CD14-positive monocyte (primary cell): ENCODE data around the gene GOLIM4. TPM values are rescaled to one million over a fixed set of nuclear protein-coding genes. Genes with fewer than 3 reads are reported as not detected.

ENCODE experiments used
- DNase-seq, 3 donors: peaks; one replicate each; pipeline ENCODE4 v3.0.0-alpha.2; 2011 to 2022
- H2AFZ ChIP-seq: 2 replicates; pipeline ENCODE4 v1.6.0; 2012; ENCODE audit warnings: mild to moderate bottlenecking, low read depth, low read length, inconsistent platforms; ENCODE audit not compliant: insufficient read depth, poor library complexity, severe bottlenecking
- H3K27ac ChIP-seq, 2 donors: 1 replicate in 1 of 2; 2 replicates in 1 of 2; pipeline ENCODE4 v1.5.1; 2012 to 2013; ENCODE audit warnings: low read length in 2 of 2, control low read depth in 1 of 2, inconsistent platforms in 1 of 2, low read depth in 1 of 2, mild to moderate bottlenecking in 1 of 2
- H3K27me3 ChIP-seq, 2 donors: one replicate each; pipeline versions ENCODE4 v1.6.0 to v1.6.1; 2011 to 2013; ENCODE audit warnings: low read length in 2 of 2; ENCODE audit not compliant: control insufficient read depth in 2 of 2, insufficient read depth in 2 of 2
- H3K36me3 ChIP-seq, 2 donors: replicated peaks in 1 of 2; 1 replicate in 1 of 2; 2 replicates in 1 of 2; pipeline versions ENCODE4 v1.5.1 to v1.6.1; 2012 to 2013; ENCODE audit warnings: low read length in 2 of 2, control low read depth in 1 of 2, inconsistent platforms in 1 of 2, mild to moderate bottlenecking in 1 of 2; ENCODE audit not compliant: insufficient read depth in 2 of 2, control insufficient read depth in 1 of 2
- H3K4me1 ChIP-seq, 2 donors: 1 replicate in 1 of 2; 2 replicates in 1 of 2; pipeline versions ENCODE4 v1.5.1 to v1.6.1; 2012 to 2013; ENCODE audit warnings: low read length in 2 of 2, control low read depth in 1 of 2, inconsistent platforms in 1 of 2, mild to moderate bottlenecking in 1 of 2, moderate library complexity in 1 of 2; ENCODE audit not compliant: insufficient read depth in 2 of 2, control insufficient read depth in 1 of 2
- H3K4me2 ChIP-seq: replicated peaks from 2 replicates; pipeline ENCODE3; 2012; ENCODE audit warnings: low read length, moderate library complexity, mild to moderate bottlenecking; ENCODE audit not compliant: poor library complexity, severe bottlenecking; ENCODE audit errors: extremely low read depth
- H3K4me3 ChIP-seq, 3 experiments: fragments of 200-600 bp in 1 of 3; sonication (generic) in 1 of 3; replicated peaks in 1 of 3; 1 replicate in 2 of 3; 2 replicates in 1 of 3; pipeline ENCODE4 v1.5.1; 2011 to 2013; ENCODE audit warnings: low read length in 3 of 3, mild to moderate bottlenecking in 3 of 3, control low read depth in 2 of 3, low read depth in 2 of 3, inconsistent platforms in 1 of 3, moderate library complexity in 1 of 3
- H3K79me2 ChIP-seq: 2 replicates; pipeline ENCODE4 v1.6.0; 2012; ENCODE audit warnings: mild to moderate bottlenecking, control low read depth, inconsistent platforms, low read length, moderate library complexity; ENCODE audit not compliant: insufficient read depth
- H3K9ac ChIP-seq: 2 replicates; pipeline ENCODE4 v1.6.0; 2017; ENCODE audit warnings: low read length, mild to moderate bottlenecking; ENCODE audit not compliant: insufficient read depth, poor library complexity, severe bottlenecking
- H3K9me3 ChIP-seq, 2 donors: replicated peaks in 1 of 2; 1 replicate in 1 of 2; 2 replicates in 1 of 2; pipeline versions ENCODE4 v1.5.1 to v1.6.1; 2012 to 2013; ENCODE audit warnings: low read length in 2 of 2, control low read depth in 1 of 2; ENCODE audit not compliant: control insufficient read depth in 1 of 2, insufficient read depth in 1 of 2
- H4K20me1 ChIP-seq: 2 replicates; pipeline ENCODE4 v1.6.0; 2012; ENCODE audit warnings: mild to moderate bottlenecking, low read length, control low read depth, moderate library complexity; ENCODE audit not compliant: insufficient read depth
- H3K27ac Mint-ChIP-seq, 7 donors: one replicate each; pipeline ENCODE4 v1.8.0; 2020; ENCODE audit warnings: mild to moderate bottlenecking in 7 of 7, mixed read lengths in 7 of 7, moderate library complexity in 6 of 7, inconsistent platforms in 2 of 7
- H3K27me3 Mint-ChIP-seq, 3 donors: one replicate each; pipeline ENCODE4 v1.8.0; 2021 to 2022; ENCODE audit warnings: low read depth in 3 of 3, mild to moderate bottlenecking in 3 of 3, mixed read lengths in 3 of 3, moderate library complexity in 3 of 3, inconsistent platforms in 1 of 3
- H3K36me3 Mint-ChIP-seq, 2 donors: one replicate each; pipeline ENCODE4 v1.8.0; 2020; ENCODE audit warnings: mixed read lengths in 2 of 2, inconsistent platforms in 1 of 2, mild to moderate bottlenecking in 1 of 2
- H3K4me1 Mint-ChIP-seq: one replicate; pipeline ENCODE4 v1.8.0; 2020; ENCODE audit warnings: mild to moderate bottlenecking, mixed read lengths
- H3K4me3 Mint-ChIP-seq, 2 donors: one replicate each; pipeline ENCODE4 v1.8.0; 2020; ENCODE audit warnings: mild to moderate bottlenecking in 2 of 2, mixed read lengths in 2 of 2, moderate library complexity in 1 of 2
- H3K9me3 Mint-ChIP-seq, 7 donors: one replicate each; pipeline ENCODE4 v1.8.0; 2020 to 2022; ENCODE audit warnings: mixed read lengths in 7 of 7, mild to moderate bottlenecking in 6 of 7, moderate library complexity in 6 of 7, inconsistent platforms in 2 of 7
- CTCF ChIP-seq: fragments of 200-600 bp; IDR thresholded peaks from one replicate; pipeline ENCODE4 v1.8.0; 2022; ENCODE audit warnings: antibody characterized with exemption, mild to moderate bottlenecking
- WGBS: methylation state at CpG from one replicate; pipeline ENCODE4 v1.1.5; 2013; ENCODE audit warnings: missing lambda C conversion rate; ENCODE audit not compliant: insufficient coverage; 5-methylcytosine and 5-hydroxymethylcytosine counted together
- intact Hi-C, 2 donors: fragments of 100-400 bp; cut with micrococcal nuclease; formaldehyde crosslinking; loops; one replicate each; pipeline versions ENCODE4 v1.15.0 to v1.15.1; 2023
- polyA minus RNA-seq: library from RNA; depleted of rRNA, polyadenylated mRNA; stranded (reverse); fragments of >200 nt; gene quantifications from 2 replicates; pipeline ENCODE4 v1.2.3, GENCODE V29; 2012
- polyA plus RNA-seq, 3 donors: library from polyadenylated mRNA; depleted of rRNA in 1 of 3; unstranded in 2 of 3; stranded (reverse) in 1 of 3; fragments of 300-500 nt in 2 of 3; fragments of >200 nt in 1 of 3; fragmentation: Illumina TruSeq in 2 of 3; gene quantifications; 1 replicate in 2 of 3; 2 replicates in 1 of 3; pipeline ENCODE4 v1.2.3, GENCODE V29; 2012 to 2021
- total RNA-seq, 12 experiments: library from RNA in 1 of 12; stranded (reverse) in 1 of 12; fragments of 120-200 nt in 1 of 12; gene quantifications; one replicate each; pipeline ENCODE4 v1.2.4 and lab custom pipeline; 2013 to 2026; ENCODE audit warnings: mixed read lengths in 6 of 12, inconsistent platforms in 1 of 12

GOLIM4 gene
- 16.4 TPM for total RNA-seq (2013)
- 1 to 10 TPM; 3.5 to 6.4 (median 5.8) TPM for polyA plus RNA-seq
- polyA minus RNA-seq: 5.1 and 10.1 TPM in 2 replicates
- total RNA-seq (lab: John Stamatoyannopoulos, UW): 7.8 to 32.4 (median 26.0) reads per million in 11 experiments

DNA sequence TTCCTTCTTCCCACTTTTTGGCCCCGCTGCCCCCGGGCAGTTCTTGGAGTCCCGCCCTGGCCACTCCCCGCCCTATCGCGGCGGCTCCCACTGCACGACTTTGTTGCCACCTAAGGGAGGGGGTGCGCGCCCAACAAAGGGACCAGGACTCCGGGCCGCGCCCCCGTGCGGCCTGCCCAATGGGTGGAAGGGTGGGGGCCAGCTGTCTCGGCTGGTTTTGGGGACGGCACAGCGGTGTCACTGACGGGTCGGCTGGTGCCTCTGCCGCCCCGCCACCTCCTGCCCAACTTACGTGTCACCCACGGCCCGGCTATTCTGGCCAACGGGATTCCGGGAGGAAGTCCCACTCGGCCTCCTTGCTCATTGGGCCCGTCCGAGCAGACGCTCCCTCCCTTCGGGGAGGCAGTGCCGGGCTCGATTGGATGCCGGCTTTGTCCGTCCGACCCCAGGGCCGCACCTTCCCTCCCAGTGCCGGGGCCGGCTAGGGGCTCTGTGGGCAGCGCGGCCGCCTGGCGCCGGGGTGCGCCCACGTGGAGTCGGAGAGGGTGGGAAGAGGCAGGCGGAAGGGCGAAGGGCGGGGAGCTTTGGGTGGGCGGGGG is at the start of gene GOLIM4:
Gene GOLIM4 (minus strand): TSS at position 314 of the 599 bp plus-strand sequence. CDS start 639 bp downstream, outside the sequence.
- intact Hi-C loops: no loop called here
- peak within 1 kb of the TSS; percentile 95 for H2AFZ ChIP-seq
- peaks cover 35% of the 10 kb centered on the region for H3K79me2 ChIP-seq
- peak within 1 kb of the TSS; percentile 83 for H3K4me2 ChIP-seq
- H3K4me3 ChIP-seq: peak within 1 kb of the TSS; percentile 68 to 88 (median 86)
- H3K9ac ChIP-seq: peak within 1 kb of the TSS; percentile 85
- TF ChIP-seq CTCF: no peak
- DNase-seq: peak; percentile 90 to 93 (median 91)
- H3K4me1 ChIP-seq: peaks cover 24 to 27% of the 10 kb centered on the region in 2 donors
- no peaks in the 10 kb centered on the region for H3K27me3 Mint-ChIP-seq
- H3K9me3 ChIP-seq: no peaks in the 10 kb centered on the region
- under 1% methylated on average over 43 of the region's 52 CpGs for WGBS
- no peaks in the 10 kb centered on the region for H3K36me3 Mint-ChIP-seq
- peak within 1 kb of the TSS; percentile 90 to 93 for H3K27ac ChIP-seq
- peaks cover 0 to 2% (median 0%) of the 10 kb centered on the region in 7 donors for H3K9me3 Mint-ChIP-seq
- H3K4me1 Mint-ChIP-seq: peaks cover 34% of the 10 kb centered on the region
- peak within 1 kb of the TSS; percentile 83 to 93 for H3K4me3 Mint-ChIP-seq
- peak within 1 kb of the TSS; percentile 76 to 93 (median 91) for H3K27ac Mint-ChIP-seq
- peaks cover 8% of the 10 kb centered on the region for H4K20me1 ChIP-seq
- no peaks in the 10 kb centered on the region for H3K27me3 ChIP-seq
- H3K36me3 ChIP-seq: no peaks in the 10 kb centered on the region

- 50% methylated on average over 1 of the region's 6 CpGs for WGBS
- H3K4me2 ChIP-seq: peak overlapping the region; percentile 0
- TF ChIP-seq CTCF: no peak
- no peaks in the 10 kb centered on the region for H3K4me1 ChIP-seq
- no peaks in the 10 kb centered on the region for H3K36me3 Mint-ChIP-seq
- H3K27me3 Mint-ChIP-seq: peaks cover 0 to 1% (median 0%) of the 10 kb centered on the region in 3 donors
- peak in 2 of 3 donors; percentile 3 to 30 for DNase-seq
- H3K36me3 ChIP-seq: no peaks in the 10 kb centered on the region
- H3K4me3 ChIP-seq: no peak overlapping the region
- peaks cover 15% of the 10 kb centered on the region for H3K4me1 Mint-ChIP-seq
- intact Hi-C loops: no loop called here
- H3K9ac ChIP-seq: no peak overlapping the region
- no peaks in the 10 kb centered on the region for H3K79me2 ChIP-seq
- no peaks in the 10 kb centered on the region for H4K20me1 ChIP-seq
- H3K27ac Mint-ChIP-seq: peak overlapping the region in 1 of 7 donors; percentile 73
- no peaks in the 10 kb centered on the region for H3K27me3 ChIP-seq
- H3K9me3 Mint-ChIP-seq: peaks cover 0 to 7% (median 5%) of the 10 kb centered on the region in 7 donors
- no peak overlapping the region for H2AFZ ChIP-seq
- no peak overlapping the region for H3K4me3 Mint-ChIP-seq
- no peak overlapping the region for H3K27ac ChIP-seq
- no peaks in the 10 kb centered on the region for H3K9me3 ChIP-seq
Observed at GRCh38 chr3:168141405-168141998, 45.8 kb upstream of the GOLIM4 start.
